Panc1 (cell line): ENCODE measurements around the gene ISG15.

Experiments used
- CTCF ChIP-seq: fragments of 450-650 bp; IDR thresholded peaks from 2 replicates; pipeline ENCODE4 v1.5.1; 2017; ENCODE audit warnings: mild to moderate bottlenecking
- POLR2AphosphoS5 ChIP-seq: IDR thresholded peaks from 2 replicates; pipeline ENCODE4 v1.6.1; 2012; ENCODE audit warnings: mild to moderate bottlenecking, low read depth, low read length, moderate library complexity
- REST ChIP-seq, 2 experiments: IDR thresholded peaks; 2 replicates each; pipeline ENCODE4 v1.6.1; 2011 to 2012; ENCODE audit warnings: low read depth in 2 of 2, control low read depth in 1 of 2, low read length in 1 of 2, mild to moderate bottlenecking in 1 of 2, moderate library complexity in 1 of 2; ENCODE audit not compliant: insufficient read depth in 1 of 2
- SIN3A ChIP-seq: IDR thresholded peaks from 2 replicates; pipeline ENCODE4 v1.6.1; 2012; ENCODE audit warnings: low read depth, mild to moderate bottlenecking, low read length, moderate library complexity, borderline replicate concordance; ENCODE audit not compliant: insufficient read depth

DNA sequence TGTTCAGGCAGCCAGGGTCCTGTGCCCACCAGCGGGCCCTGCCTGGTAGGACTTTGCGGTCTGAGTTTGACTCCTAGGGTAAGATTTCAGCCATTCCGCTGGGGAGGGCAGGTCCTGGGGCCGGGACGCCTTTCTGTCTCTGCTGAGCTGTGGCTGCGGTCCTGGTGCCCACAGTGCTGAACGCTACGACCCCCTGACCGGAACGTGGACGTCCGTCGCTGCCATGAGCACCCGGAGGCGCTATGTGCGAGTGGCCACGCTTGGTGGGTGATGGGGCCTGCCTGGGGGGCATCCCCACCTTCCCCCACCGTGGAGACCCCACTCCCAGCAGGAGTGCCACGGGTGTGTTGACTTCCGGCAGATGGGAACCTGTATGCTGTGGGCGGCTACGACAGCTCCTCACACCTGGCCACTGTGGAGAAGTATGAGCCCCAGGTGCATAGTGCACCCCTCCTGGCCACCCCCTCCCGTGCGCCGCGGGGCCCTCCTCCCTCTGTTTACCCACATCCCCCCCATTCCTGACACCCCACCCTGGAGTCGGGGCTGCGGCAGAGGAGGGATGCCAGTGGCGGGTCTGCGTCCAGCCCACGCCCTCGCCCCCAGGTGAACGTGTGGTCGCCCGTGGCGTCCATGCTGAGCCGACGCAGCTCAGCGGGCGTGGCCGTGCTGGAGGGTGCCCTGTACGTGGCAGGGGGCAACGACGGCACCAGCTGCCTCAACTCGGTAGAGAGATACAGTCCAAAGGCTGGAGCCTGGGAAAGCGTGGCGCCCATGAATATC is 49.4 kb upstream of the ISG15 start:
- TF ChIP-seq POLR2AphosphoS5: no peak
- TF ChIP-seq CTCF: no peak
- no peak for TF ChIP-seq REST (IDR thresholded peaks at IDR 0.05; ENCODE audit: insufficient read depth in 1 of 2, low read depth in 2 of 2, low read length in 1 of 2)
- TF ChIP-seq SIN3A: no peak
